ENCODE measurements around the gene NOD1. TPM values are rescaled to one million over a fixed set of nuclear protein-coding genes. Genes with fewer than 3 reads are reported as not detected.
A peak's percentile ranks its signal among the peaks of the same experiment; 100 is the strongest.
"Not testable (repeated sequence)": the region's sequence is repeated elsewhere in the genome, so short reads cannot be mapped to it uniquely, and the experiment has no call there.

Gene NOD1
- total RNA-seq, 2 experiments from 2014 or later = 22.3 to 25.2 TPM

- H3K27ac Mint-ChIP-seq = no peak overlapping the region
- DNase-seq (no peak), ATAC-seq (no peak)
- H3K9me3 Mint-ChIP-seq (ENCODE audit: insufficient read depth) = no peaks in the 10 kb centered on the region
- H3K4me3 Mint-ChIP-seq = no peak overlapping the region
- no peaks in the 10 kb centered on the region for H3K4me1 Mint-ChIP-seq (ENCODE audit: low read depth)
- CTCF ChIA-PET = interaction anchor here (0.9 kb wide), 1 partner anchor 35 kb away, joined by 4 read pairs; no protein-coding TSS in a partner anchor
- no peaks in the 10 kb centered on the region for H3K27me3 Mint-ChIP-seq (ENCODE audit: low read depth)
- H3K36me3 Mint-ChIP-seq (ENCODE audit: low read depth) = no peaks in the 10 kb centered on the region
- POLR2A ChIA-PET = no interaction called here
Measured at GRCh38 chr7:30514177-30514576, 35.6 kb upstream of the NOD1 start.

- H3K4me3 Mint-ChIP-seq = no peak overlapping the region
Measured at GRCh38 chr7:30513762-30514161, 35.2 kb upstream of the NOD1 start.

DNA sequence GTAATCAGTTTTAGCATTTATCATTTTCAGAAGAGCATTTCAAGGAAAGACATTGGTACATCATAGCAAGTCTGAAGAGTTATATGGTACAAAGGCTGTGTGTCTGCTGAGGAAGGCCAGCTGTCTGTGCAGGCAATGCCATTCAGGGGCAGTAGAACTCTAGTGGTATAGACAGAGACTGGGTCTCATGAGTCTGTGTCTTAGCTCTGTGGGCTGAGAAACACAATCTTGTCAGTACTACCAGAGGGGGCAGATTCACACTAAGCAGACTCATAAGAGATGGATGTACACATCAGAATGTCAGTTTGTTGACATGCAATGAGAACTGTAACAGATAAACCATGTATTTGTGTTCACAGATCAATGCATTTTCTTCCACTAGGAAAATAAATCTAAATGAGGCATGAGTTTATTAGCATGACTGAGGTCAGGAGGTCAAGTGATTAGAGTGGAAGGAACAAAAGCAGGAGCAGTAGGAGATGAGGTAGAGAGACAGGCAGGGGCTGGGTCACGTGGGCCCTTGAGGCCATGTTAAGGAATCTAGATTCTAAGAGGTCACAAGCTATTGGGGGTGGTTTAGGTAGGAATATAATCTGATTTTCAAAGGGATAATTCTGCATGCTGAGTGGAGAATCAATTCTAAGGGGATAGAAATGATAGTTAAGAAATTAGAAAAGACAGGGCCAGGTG is 33.5 kb upstream of the NOD1 start:
- no peaks in the 10 kb centered on the region for H3K9me3 Mint-ChIP-seq (ENCODE audit: insufficient read depth)
- ChIA-PET CTCF (interaction anchor here (1.6 to 3.8 kb wide), 4 partner anchors 10 to 333 kb away, joined by 3 to 26 read pairs (median 8); no protein-coding TSS in a partner anchor), POLR2A (no interaction called here)
- ATAC-seq = no peak
- no peaks in the 10 kb centered on the region for H3K4me1 Mint-ChIP-seq (ENCODE audit: low read depth)
- no peak overlapping the region for H3K27ac Mint-ChIP-seq
- DNase-seq = no peak
- no peaks in the 10 kb centered on the region for H3K27me3 Mint-ChIP-seq (ENCODE audit: low read depth)
- H3K36me3 Mint-ChIP-seq (ENCODE audit: low read depth) = no peaks in the 10 kb centered on the region
- H3K4me3 Mint-ChIP-seq = no peak overlapping the region

More at GRCh38 chr7:30513762-30514161, 35.2 kb upstream of the NOD1 start:
- H3K36me3 Mint-ChIP-seq (ENCODE audit: low read depth) = no peaks in the 10 kb centered on the region
- H3K27me3 Mint-ChIP-seq (ENCODE audit: low read depth) = no peaks in the 10 kb centered on the region
- no peak overlapping the region for H3K27ac Mint-ChIP-seq
- ATAC-seq (no peak), DNase-seq (no peak)
- POLR2A ChIA-PET = no interaction called here
- CTCF ChIA-PET = interaction anchor here (3.8 kb wide), 1 partner anchor 51 kb away, joined by 26 read pairs; no protein-coding TSS in a partner anchor
- H3K9me3 Mint-ChIP-seq (ENCODE audit: insufficient read depth) = no peaks in the 10 kb centered on the region
- no peaks in the 10 kb centered on the region for H3K4me1 Mint-ChIP-seq (ENCODE audit: low read depth)

GRCh38 chr7:30511494-30511893 is 32.9 kb upstream of the NOD1 start:
- ATAC-seq = no peak
- H3K4me3 Mint-ChIP-seq = no peak overlapping the region
- H3K9me3 Mint-ChIP-seq (ENCODE audit: insufficient read depth) = no peaks in the 10 kb centered on the region
- ChIA-PET POLR2A (no interaction called here), CTCF (interaction anchor here (1.1 to 3.8 kb wide), 8 partner anchors 11 to 332 kb away, joined by 3 to 26 read pairs (median 4); no protein-coding TSS in a partner anchor)
- H3K36me3 Mint-ChIP-seq (ENCODE audit: low read depth) = no peaks in the 10 kb centered on the region
- no peak for DNase-seq
- H3K27me3 Mint-ChIP-seq (ENCODE audit: low read depth) = no peaks in the 10 kb centered on the region
- no peaks in the 10 kb centered on the region for H3K4me1 Mint-ChIP-seq (ENCODE audit: low read depth)
- no peak overlapping the region for H3K27ac Mint-ChIP-seq

DNA sequence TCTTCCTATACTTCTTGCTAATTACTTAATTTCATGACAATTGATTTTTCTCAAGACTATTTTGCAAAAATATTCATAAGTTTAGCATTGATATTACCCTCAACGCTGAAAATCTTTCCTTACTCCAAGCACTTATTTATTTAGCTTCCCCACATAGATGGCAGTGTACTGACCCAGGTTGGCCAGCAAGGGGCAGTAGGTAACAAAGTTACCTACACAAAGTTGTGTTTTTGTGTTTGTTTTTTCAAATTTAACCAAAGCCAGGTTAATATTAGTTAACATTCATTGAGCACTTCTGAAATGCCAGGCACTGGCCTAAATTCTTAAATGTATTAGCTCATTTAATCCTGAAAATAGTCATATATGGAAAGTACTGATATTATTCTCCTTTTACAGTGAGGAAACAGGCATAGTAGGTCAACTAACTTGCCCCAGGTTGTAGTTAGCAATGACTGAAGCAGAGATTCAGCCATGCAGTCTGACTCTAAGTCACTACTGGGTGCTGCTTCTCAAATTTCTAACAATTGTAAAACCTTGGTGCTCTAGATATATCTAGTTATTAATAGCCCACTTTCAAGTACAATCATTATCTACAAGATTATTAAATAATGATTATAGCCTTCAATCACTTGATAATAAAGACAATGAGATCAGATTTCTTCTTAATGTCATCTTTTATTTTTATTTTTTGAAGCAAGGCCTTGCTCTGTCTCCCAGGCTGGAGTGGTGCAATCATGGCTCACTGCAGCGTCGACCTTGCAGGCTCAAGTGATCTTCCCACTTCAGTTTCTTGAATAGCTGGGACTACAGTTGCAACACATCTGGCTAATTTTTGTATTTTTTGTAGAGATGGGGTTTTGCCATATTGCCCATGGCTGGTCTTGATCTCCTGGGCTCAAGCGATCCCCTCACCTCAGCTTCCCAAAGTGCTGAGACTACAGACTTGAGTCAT is 31.8 kb upstream of the NOD1 start:
- POLR2A ChIA-PET = no interaction called here
- Mint-ChIP-seq H3K9me3 (ENCODE audit: insufficient read depth) (no peaks in the 10 kb centered on the region), H3K27ac (no peak overlapping the region), H3K27me3 (ENCODE audit: low read depth) (no peaks in the 10 kb centered on the region), H3K4me1 (ENCODE audit: low read depth) (peaks cover 6% of the 10 kb centered on the region), H3K4me3 (no peak overlapping the region), H3K36me3 (ENCODE audit: low read depth) (no peaks in the 10 kb centered on the region)
- CTCF ChIA-PET = interaction anchor here (0.6 to 3.8 kb wide), 14 partner anchors 12 to 336 kb away, joined by 3 to 26 read pairs (median 3); partner anchors contain the start of gene NOD1
- DNase-seq (peak; percentile 49), ATAC-seq (peak; percentile 55)

DNA sequence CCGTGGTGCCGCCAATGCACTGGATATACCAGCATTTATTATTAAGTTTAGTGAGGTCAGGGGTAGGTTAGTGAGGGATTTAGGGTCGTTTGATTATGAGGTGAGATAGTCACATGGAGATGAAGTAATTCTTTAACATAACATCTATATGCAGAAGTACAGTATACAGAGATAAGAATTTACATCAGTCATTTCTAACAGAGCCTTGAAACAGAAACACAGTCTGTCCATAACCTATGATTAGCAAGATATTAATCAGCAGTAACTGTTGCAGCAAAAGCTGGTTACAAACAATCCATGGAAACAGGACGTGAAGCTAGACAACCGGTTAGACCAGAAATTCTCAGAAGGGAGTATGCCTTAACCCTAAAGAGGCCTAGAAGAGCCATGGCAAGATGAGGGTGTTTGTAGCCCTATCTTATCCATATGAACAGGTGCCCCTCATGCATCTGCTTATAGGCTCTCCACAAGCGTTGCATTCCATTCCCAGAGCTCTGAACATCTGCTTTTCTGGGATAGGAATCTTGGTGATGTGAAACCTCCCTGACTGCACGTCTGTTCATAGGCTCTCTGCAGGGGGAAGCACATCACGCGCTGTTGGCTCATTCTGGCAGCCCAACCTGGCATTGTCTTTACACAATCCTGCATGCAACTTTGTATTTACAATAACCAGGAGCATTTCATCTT is 30.7 kb upstream of the NOD1 start:
- CTCF ChIA-PET; ATAC-seq; H3K9me3 Mint-ChIP-seq (ENCODE audit: insufficient read depth); H3K4me1 Mint-ChIP-seq (ENCODE audit: low read depth); H3K36me3 Mint-ChIP-seq (ENCODE audit: low read depth); H3K4me3 Mint-ChIP-seq; DNase-seq; H3K27me3 Mint-ChIP-seq (ENCODE audit: low read depth); H3K27ac Mint-ChIP-seq: not testable (repeated sequence)
- POLR2A ChIA-PET = interaction anchor here (0.6 kb wide), 1 partner anchor 28 kb away, joined by 3 read pairs; no protein-coding TSS in a partner anchor

DNA sequence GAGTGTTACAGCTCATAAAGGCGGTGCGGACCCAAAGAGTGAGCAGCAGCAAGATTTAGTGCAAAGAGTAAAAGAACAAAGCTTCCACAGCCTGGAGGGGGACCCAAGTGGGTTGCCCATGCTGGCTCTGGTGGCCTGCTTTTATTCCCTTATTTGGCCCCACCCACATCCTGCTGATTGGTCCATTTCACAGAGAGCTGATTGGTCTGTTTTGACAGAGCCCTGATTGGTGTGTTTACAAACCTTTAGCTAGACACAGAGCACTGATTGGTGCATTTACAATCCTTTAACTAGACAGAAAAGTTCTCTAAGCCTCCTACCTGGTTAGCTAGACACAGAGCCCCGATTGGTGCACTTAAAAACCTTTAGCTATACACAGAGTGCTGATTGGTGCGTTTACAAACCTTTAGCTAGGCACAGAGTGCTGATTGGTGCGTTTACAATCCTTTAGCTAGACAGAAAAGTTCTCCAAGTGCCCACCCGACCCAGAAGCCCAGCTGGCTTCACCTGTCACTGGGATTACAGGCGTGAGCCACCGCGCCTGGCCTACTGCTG is 28.8 kb upstream of the NOD1 start:
- POLR2A ChIA-PET = not testable (repeated sequence)

GRCh38 chr7:30505174-30505697 is 26.7 kb upstream of the NOD1 start:
- Mint-ChIP-seq H3K4me1 (ENCODE audit: low read depth) (peaks cover 43% of the 10 kb centered on the region), H3K36me3 (ENCODE audit: low read depth) (peaks cover 21% of the 10 kb centered on the region), H3K9me3 (ENCODE audit: insufficient read depth) (no peaks in the 10 kb centered on the region), H3K27me3 (ENCODE audit: low read depth) (no peaks in the 10 kb centered on the region), H3K4me3 (peak overlapping the region; percentile 80), H3K27ac (peak overlapping the region; percentile 83)
- ChIA-PET POLR2A (interaction anchor here (1.0 kb wide), 2 partner anchors 26 to 364 kb away, joined by 3 to 4 read pairs; no protein-coding TSS in a partner anchor), CTCF (interaction anchor here (1.1 to 1.4 kb wide), 3 partner anchors 42 to 340 kb away, joined by 3 to 5 read pairs (median 3); no protein-coding TSS in a partner anchor)
- DNase-seq (no peak), ATAC-seq (no peak)

More for the DNA sequence above, 28.8 kb upstream of the NOD1 start:
- Mint-ChIP-seq H3K36me3 (ENCODE audit: low read depth) (peaks cover 11% of the 10 kb centered on the region), H3K4me1 (ENCODE audit: low read depth) (peaks cover 25% of the 10 kb centered on the region)
- not testable (repeated sequence) for H3K4me3 Mint-ChIP-seq; ATAC-seq; H3K27me3 Mint-ChIP-seq (ENCODE audit: low read depth); H3K27ac Mint-ChIP-seq; DNase-seq; H3K9me3 Mint-ChIP-seq (ENCODE audit: insufficient read depth)
- CTCF ChIA-PET = interaction anchor here (0.8 kb wide), 1 partner anchor 29 kb away, joined by 3 read pairs; the partner anchor contains the start of gene NOD1

DNA sequence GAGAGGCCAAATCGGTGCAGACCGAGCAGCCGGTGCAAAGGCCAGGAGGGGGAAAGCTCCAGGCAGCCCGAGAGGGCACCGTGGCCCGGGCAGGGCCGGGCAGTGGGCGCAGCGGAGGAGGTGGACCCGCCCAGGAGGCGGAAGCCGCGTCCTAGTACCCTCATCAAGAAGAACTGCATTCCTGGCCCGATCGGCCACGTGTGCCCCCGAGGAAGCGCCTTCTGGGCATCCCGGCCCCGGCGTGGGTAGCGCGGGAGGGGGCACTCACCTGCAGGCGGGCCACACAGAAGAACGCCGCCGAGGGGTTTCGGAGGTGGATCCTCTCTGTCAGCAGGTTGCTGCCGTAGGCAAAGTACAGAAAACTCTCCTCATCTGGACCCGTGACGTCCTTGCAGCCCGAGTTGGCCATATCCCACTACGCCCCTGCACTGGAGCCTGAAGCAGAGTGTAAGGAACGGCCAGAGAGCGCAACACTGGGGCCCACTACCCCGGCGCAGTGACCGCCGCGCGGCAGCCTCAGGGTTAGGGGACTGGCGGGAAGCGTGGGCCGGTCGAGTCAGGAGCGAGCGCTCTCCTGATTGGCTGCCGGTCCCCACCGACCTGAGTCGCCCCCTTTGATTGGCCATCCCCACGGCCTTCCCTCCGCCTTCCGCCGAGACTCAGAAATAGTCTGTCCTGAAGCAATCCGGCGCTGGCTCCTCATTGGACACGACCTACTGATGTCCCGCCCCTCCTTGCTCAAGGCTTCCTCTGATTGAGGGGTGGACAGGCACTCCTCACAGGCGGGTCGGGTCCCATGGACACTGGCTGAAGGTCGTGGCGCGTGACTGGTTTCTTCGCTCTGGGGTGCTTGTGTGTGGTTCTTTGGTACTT is 26.0 kb upstream of the NOD1 start, which contains the start of gene GGCT:
Gene GGCT (minus strand): TSS at position 529 of the 873 bp plus-strand sequence. CDS start 120 bp downstream, at position 409.
- ATAC-seq (peak; percentile 98), DNase-seq (peak; percentile 99)
- CTCF ChIA-PET = interaction anchor here (1.1 to 1.4 kb wide), 2 partner anchors 228 to 340 kb away, joined by 3 to 5 read pairs; no protein-coding TSS in a partner anchor
- Mint-ChIP-seq H3K9me3 (ENCODE audit: insufficient read depth) (no peaks in the 10 kb centered on the region), H3K4me1 (ENCODE audit: low read depth) (peaks cover 47% of the 10 kb centered on the region), H3K36me3 (ENCODE audit: low read depth) (peaks cover 28% of the 10 kb centered on the region), H3K4me3 (peak within 1 kb of the TSS; percentile 80), H3K27me3 (ENCODE audit: low read depth) (no peaks in the 10 kb centered on the region), H3K27ac (peak within 1 kb of the TSS; percentile 86)
- POLR2A ChIA-PET = interaction anchor here (1.0 to 2.3 kb wide), 3 partner anchors 26 to 476 kb away, joined by 3 to 11 read pairs (median 4); partner anchors contain the start of genes NOD1 and PLEKHA8

Data from activated CD8-positive, alpha-beta T cell treated with anti-CD3 and anti-CD28 coated beads, Interleukin-2, amount 10 ng/mL, durations not matched to agents 7 days and 5 days (primary cell).